CD4-positive, alpha-beta memory T cell (primary cell): Measurements from ENCODE around the gene FANCI. TPM values are rescaled to one million over a fixed set of nuclear protein-coding genes. Genes with fewer than 3 reads are reported as not detected.

Experiments
- CTCF ChIA-PET: fragments of 350-600 bp; sonication (Branson Sonifier 250); formaldehyde crosslinking; loops from one replicate; lab custom pipeline; 2021; ENCODE audit warnings: inconsistent platforms; ENCODE audit not compliant: partially characterized antibody; lab: Charles Lee
- POLR2A ChIA-PET: fragments of 350-600 bp; sonication (Branson Sonifier 250); formaldehyde crosslinking; loops from one replicate; lab custom pipeline; 2021; ENCODE audit not compliant: partially characterized antibody; lab: Charles Lee
- DNase-seq, 5 donors: peaks; one replicate each; pipeline versions ENCODE4 v3.0.0 to v3.0.0-alpha.2; 2020 to 2022; ENCODE audit warnings: mixed read lengths in 1 of 5
- H3K27ac ChIP-seq: one replicate; pipeline ENCODE4 v1.7.0; 2013; ENCODE audit warnings: low read depth, low read length
- H3K27me3 ChIP-seq: 2 replicates; pipeline ENCODE4 v1.7.0; 2013; ENCODE audit warnings: mild to moderate bottlenecking, low read length, moderate library complexity; ENCODE audit not compliant: insufficient read depth
- H3K36me3 ChIP-seq: 2 replicates; pipeline ENCODE4 v1.7.0; 2013; ENCODE audit warnings: mild to moderate bottlenecking, low read length, moderate library complexity; ENCODE audit not compliant: insufficient read depth
- H3K4me1 ChIP-seq: 2 replicates; pipeline ENCODE4 v1.7.0; 2013; ENCODE audit warnings: mild to moderate bottlenecking, low read length, moderate library complexity; ENCODE audit not compliant: insufficient read depth
- H3K4me3 ChIP-seq, 2 donors: one replicate each; pipeline ENCODE4 v1.7.0; 2013; ENCODE audit warnings: low read length in 2 of 2, mild to moderate bottlenecking in 1 of 2
- H3K9me3 ChIP-seq, 2 donors: one replicate each; pipeline ENCODE4 v1.7.0; 2013; ENCODE audit warnings: low read length in 2 of 2, control low read depth in 1 of 2; ENCODE audit not compliant: control insufficient read depth in 1 of 2
- H3K27ac Mint-ChIP-seq, 7 donors: one replicate each; pipeline ENCODE4 v1.8.0; 2020 to 2021; ENCODE audit warnings: mixed read lengths in 7 of 7, mild to moderate bottlenecking in 6 of 7, inconsistent platforms in 3 of 7, moderate library complexity in 3 of 7
- H3K27me3 Mint-ChIP-seq, 2 donors: one replicate each; pipeline ENCODE4 v1.8.0; 2020 to 2021; ENCODE audit warnings: mixed read lengths in 2 of 2
- H3K36me3 Mint-ChIP-seq, 2 donors: one replicate each; pipeline ENCODE4 v1.8.0; 2020 to 2021; ENCODE audit warnings: mixed read lengths in 2 of 2, inconsistent platforms in 1 of 2, mild to moderate bottlenecking in 1 of 2
- H3K4me1 Mint-ChIP-seq, 4 donors: one replicate each; pipeline ENCODE4 v1.8.0; 2020 to 2021; ENCODE audit warnings: mixed read lengths in 4 of 4, mild to moderate bottlenecking in 1 of 4
- H3K4me3 Mint-ChIP-seq, 8 donors: one replicate each; pipeline ENCODE4 v1.8.0; 2020 to 2021; ENCODE audit warnings: mixed read lengths in 8 of 8, mild to moderate bottlenecking in 7 of 8, moderate library complexity in 6 of 8, inconsistent platforms in 3 of 8
- H3K9me3 Mint-ChIP-seq, 8 donors: one replicate each; pipeline ENCODE4 v1.8.0; 2020 to 2021; ENCODE audit warnings: mixed read lengths in 8 of 8, mild to moderate bottlenecking in 5 of 8, inconsistent platforms in 3 of 8, moderate library complexity in 1 of 8
- intact Hi-C: fragments of 100-400 bp; cut with micrococcal nuclease; formaldehyde crosslinking; loops from one replicate; pipeline ENCODE4 v1.15.1; 2023
- polyA plus RNA-seq, 2 donors: library from polyadenylated mRNA; unstranded; fragments of 300-500 nt; fragmentation: Illumina TruSeq; gene quantifications; one replicate each; pipeline ENCODE4 v1.2.3, GENCODE V29; 2021
- total RNA-seq, 2 experiments: library from RNA; stranded (reverse); gene quantifications; one replicate each; pipeline ENCODE4 v1.2.3, GENCODE V29; 2021

Gene FANCI
- total and polyA plus RNA-seq, 4 experiments from 2014 or later, result 3.9 to 19.0 (median 8.5) TPM

GRCh38 chr15:89198196-89198595 is 45.6 kb upstream of the FANCI start:
- H3K27ac ChIP-seq, result no peak overlapping the region
- CTCF ChIA-PET, result interaction anchor here (4.3 kb wide), 1 partner anchor 8 kb away, joined by 37 read pairs; no protein-coding TSS in a partner anchor
- peaks cover 1% of the 10 kb centered on the region for H3K4me1 ChIP-seq
- H3K4me3 ChIP-seq, result no peak overlapping the region
- no peak for DNase-seq
- peaks cover 36% of the 10 kb centered on the region for H3K36me3 ChIP-seq
- H3K9me3 ChIP-seq, result no peaks in the 10 kb centered on the region
- H3K27me3 Mint-ChIP-seq, result no peaks in the 10 kb centered on the region
- H3K27ac Mint-ChIP-seq, result no peak overlapping the region
- H3K27me3 ChIP-seq, result no peaks in the 10 kb centered on the region
- intact Hi-C loops, result no loop called here
- H3K36me3 Mint-ChIP-seq, result peaks cover 28 to 55% of the 10 kb centered on the region in 2 donors
- POLR2A ChIA-PET, result no interaction called here
- H3K4me3 Mint-ChIP-seq, result no peak overlapping the region
- H3K4me1 Mint-ChIP-seq, result peaks cover 5 to 8% (median 6%) of the 10 kb centered on the region in 4 donors
- H3K9me3 Mint-ChIP-seq, result no peaks in the 10 kb centered on the region

DNA sequence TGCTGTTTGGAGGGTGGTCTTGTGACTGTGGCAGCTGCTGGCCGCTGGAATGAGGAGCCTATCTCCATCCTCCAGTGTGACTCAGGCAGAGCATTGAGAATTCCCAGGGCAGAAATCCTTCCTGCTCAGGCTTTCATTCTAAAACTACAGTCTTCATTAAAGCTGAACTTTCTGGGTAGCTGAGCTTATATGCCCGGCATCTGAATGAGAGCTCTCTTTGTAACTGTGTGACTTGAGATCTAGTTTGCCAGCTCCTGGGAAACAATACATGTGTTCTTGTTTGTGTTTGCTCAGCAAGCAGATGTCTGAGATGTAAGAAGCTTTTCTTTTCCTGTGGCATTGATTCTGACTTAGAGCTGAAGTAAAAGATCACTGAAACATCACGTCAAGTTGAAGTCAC is 44.8 kb upstream of the FANCI start:
- intact Hi-C loops, result no loop called here
- Histone ChIP-seq H3K4me1 (peaks cover 8% of the 10 kb centered on the region), H3K27me3 (no peaks in the 10 kb centered on the region), H3K9me3 (no peaks in the 10 kb centered on the region), H3K27ac (no peak overlapping the region), H3K36me3 (peaks cover 32% of the 10 kb centered on the region), H3K4me3 (no peak overlapping the region)
- no peak for DNase-seq
- Mint-ChIP-seq H3K9me3 (no peaks in the 10 kb centered on the region), H3K27me3 (no peaks in the 10 kb centered on the region), H3K4me1 (peaks cover 11 to 15% (median 13%) of the 10 kb centered on the region in 4 donors), H3K4me3 (no peak overlapping the region), H3K36me3 (peaks cover 24 to 54% of the 10 kb centered on the region in 2 donors), H3K27ac (peak overlapping the region in 1 of 7 donors; percentile 47)
- ChIA-PET POLR2A (no interaction called here), CTCF (interaction anchor here (1.4 to 4.3 kb wide), 2 partner anchors 7 to 21 kb away, joined by 4 to 37 read pairs; no protein-coding TSS in a partner anchor)

- H3K4me3 Mint-ChIP-seq, result no peak overlapping the region
- Histone ChIP-seq H3K27me3 (no peaks in the 10 kb centered on the region), H3K27ac (no peak overlapping the region), H3K9me3 (no peaks in the 10 kb centered on the region), H3K36me3 (peaks cover 28% of the 10 kb centered on the region), H3K4me1 (peaks cover 17% of the 10 kb centered on the region), H3K4me3 (no peak overlapping the region)
- DNase-seq, result no peak
- ChIA-PET POLR2A (no interaction called here), CTCF (interaction anchor here (1.4 kb wide), 1 partner anchor 22 kb away, joined by 4 read pairs; no protein-coding TSS in a partner anchor)
- H3K9me3 Mint-ChIP-seq, result no peaks in the 10 kb centered on the region
- H3K36me3 Mint-ChIP-seq, result peaks cover 21 to 46% of the 10 kb centered on the region in 2 donors
- peak overlapping the region in 1 of 7 donors; percentile 60 for H3K27ac Mint-ChIP-seq
- intact Hi-C loops, result loop anchor here (10.0 kb wide), 1 partner anchor 135 kb away; the partner anchor contains the start of gene POLG
- no peaks in the 10 kb centered on the region for H3K27me3 Mint-ChIP-seq
- peaks cover 18 to 23% (median 20%) of the 10 kb centered on the region in 4 donors for H3K4me1 Mint-ChIP-seq
Observed at GRCh38 chr15:89199746-89200145, 44.0 kb upstream of the FANCI start.

GRCh38 chr15:89200182-89200581 is 43.6 kb upstream of the FANCI start:
- Histone ChIP-seq H3K4me1 (peaks cover 20% of the 10 kb centered on the region), H3K27me3 (no peaks in the 10 kb centered on the region), H3K9me3 (no peaks in the 10 kb centered on the region), H3K4me3 (no peak overlapping the region), H3K27ac (no peak overlapping the region), H3K36me3 (peaks cover 24% of the 10 kb centered on the region)
- POLR2A ChIA-PET, result no interaction called here
- peaks cover 21 to 45% of the 10 kb centered on the region in 2 donors for H3K36me3 Mint-ChIP-seq
- no peak overlapping the region for H3K27ac Mint-ChIP-seq
- DNase-seq, result no peak
- peaks cover 20 to 27% (median 23%) of the 10 kb centered on the region in 4 donors for H3K4me1 Mint-ChIP-seq
- H3K4me3 Mint-ChIP-seq, result peak overlapping the region in 1 of 8 donors; percentile 15
- no peaks in the 10 kb centered on the region for H3K9me3 Mint-ChIP-seq
- no peaks in the 10 kb centered on the region for H3K27me3 Mint-ChIP-seq
- CTCF ChIA-PET, result interaction anchor here (1.4 kb wide), 1 partner anchor 23 kb away, joined by 4 read pairs; no protein-coding TSS in a partner anchor
- intact Hi-C loops, result loop anchor here (10.0 kb wide), 1 partner anchor 135 kb away; the partner anchor contains the start of gene POLG

DNA sequence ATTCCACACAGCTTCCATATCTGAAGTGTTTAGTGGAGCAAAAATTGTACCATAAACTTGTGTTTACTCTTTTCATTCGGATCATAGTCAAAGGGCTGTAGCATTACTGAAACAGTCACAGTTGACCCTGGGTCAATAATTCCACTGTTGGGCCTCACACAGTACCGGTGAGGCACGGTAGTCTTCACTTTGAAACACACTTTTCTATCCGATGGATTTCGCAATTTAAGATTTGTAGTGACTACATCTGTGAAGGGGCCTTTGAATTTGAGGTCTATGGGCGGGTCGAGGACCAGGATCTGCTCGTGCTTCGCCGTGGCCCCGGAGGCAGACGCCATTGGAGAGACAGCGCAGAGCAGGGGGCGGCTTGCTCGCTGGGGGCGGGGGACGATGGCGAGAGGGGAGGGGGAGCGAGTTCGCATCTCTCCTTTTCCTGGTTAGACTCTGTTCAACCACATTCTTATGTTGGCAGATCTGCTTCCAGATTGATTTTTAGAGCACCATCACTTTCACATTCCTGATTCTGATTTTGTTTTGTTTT is 42.2 kb upstream of the FANCI start:
- H3K4me1 ChIP-seq, result peaks cover 20% of the 10 kb centered on the region
- H3K36me3 ChIP-seq, result peaks cover 12% of the 10 kb centered on the region
- intact Hi-C loops, result loop anchor here (10.0 kb wide), 1 partner anchor 133 kb away; the partner anchor contains the start of gene POLG
- Mint-ChIP-seq H3K4me1 (peaks cover 21 to 33% (median 26%) of the 10 kb centered on the region in 4 donors), H3K4me3 (no peak overlapping the region), H3K27ac (peak overlapping the region in 1 of 7 donors; percentile 75), H3K36me3 (peaks cover 14 to 33% of the 10 kb centered on the region in 2 donors), H3K27me3 (no peaks in the 10 kb centered on the region), H3K9me3 (peaks cover 0 to 3% (median 0%) of the 10 kb centered on the region in 8 donors)
- H3K27me3 ChIP-seq, result no peaks in the 10 kb centered on the region
- ChIA-PET CTCF (no interaction called here), POLR2A (no interaction called here)
- no peaks in the 10 kb centered on the region for H3K9me3 ChIP-seq
- H3K4me3 ChIP-seq, result no peak overlapping the region
- no peak for DNase-seq
- no peak overlapping the region for H3K27ac ChIP-seq

- Histone ChIP-seq H3K27ac (no peak overlapping the region), H3K27me3 (no peaks in the 10 kb centered on the region), H3K9me3 (no peaks in the 10 kb centered on the region), H3K4me1 (peaks cover 25% of the 10 kb centered on the region), H3K4me3 (no peak overlapping the region), H3K36me3 (peaks cover 7% of the 10 kb centered on the region)
- Mint-ChIP-seq H3K4me1 (peaks cover 23 to 39% (median 26%) of the 10 kb centered on the region in 4 donors), H3K27ac (peak overlapping the region in 6 of 7 donors; percentile 24 to 79 (median 56)), H3K9me3 (peaks cover 0 to 3% (median 0%) of the 10 kb centered on the region in 8 donors), H3K4me3 (peak overlapping the region in 2 of 8 donors; percentile 49 to 53), H3K27me3 (peaks cover 0 to 2% of the 10 kb centered on the region in 2 donors), H3K36me3 (peaks cover 9 to 22% of the 10 kb centered on the region in 2 donors)
- intact Hi-C loops, result loop anchor here (10.0 kb wide), 1 partner anchor 131 kb away; the partner anchor contains the start of gene POLG
- POLR2A ChIA-PET, result no interaction called here
- CTCF ChIA-PET, result interaction anchor here (0.6 to 1.7 kb wide), 6 partner anchors 9 to 1089 kb away, joined by 3 to 6 read pairs (median 4); no protein-coding TSS in a partner anchor
- peak in 3 of 5 donors; percentile 10 to 45 (median 18) for DNase-seq
Observed at GRCh38 chr15:89203705-89204273, 40.0 kb upstream of the FANCI start.
